H1 (cell line): ENCODE measurements around the gene TMA7B. TPM values are rescaled to one million over a fixed set of nuclear protein-coding genes. Genes with fewer than 3 reads are reported as not detected.

ENCODE experiments used
- CTCF ChIA-PET: fragments of 300-600 bp; sonication (Branson Sonifier 250); formaldehyde crosslinking; loops from one replicate; lab custom pipeline; 2021; ENCODE audit not compliant: partially characterized antibody; lab: Charles Lee
- POLR2A ChIA-PET: fragments of 300-600 bp; sonication (Branson Sonifier 250); formaldehyde crosslinking; loops from one replicate; lab custom pipeline; 2021; ENCODE audit warnings: inconsistent platforms; ENCODE audit not compliant: partially characterized antibody; lab: Charles Lee
- DNase-seq, 2 experiments: peaks; one replicate each; pipeline versions ENCODE4 v3.0.0 to v3.0.0-alpha.2; 2010 to 2022; ENCODE audit warnings: low spot score in 2 of 2, low read depth in 1 of 2, mixed read lengths in 1 of 2
- FAIRE-seq: peaks from 2 replicates; lab custom pipeline; 2011; peaks lifted over from hg19 to GRCh38; lab: Jason Lieb, UNC
- H2AFZ ChIP-seq: 2 replicates; pipeline ENCODE4 v1.8.1; 2012; ENCODE audit warnings: low read length, inconsistent platforms
- H2AK5ac ChIP-seq: 2 replicates; pipeline ENCODE4 v1.6.1; 2013; ENCODE audit warnings: low read depth, low read length
- H2BK120ac ChIP-seq: replicated peaks from 2 replicates; pipeline ENCODE3; 2013; ENCODE audit warnings: low read depth, low read length, inconsistent platforms
- H2BK12ac ChIP-seq: 2 replicates; pipeline ENCODE4 v1.6.1; 2013; ENCODE audit warnings: low read depth, low read length
- H2BK15ac ChIP-seq: 2 replicates; pipeline ENCODE4 v1.6.1; 2013; ENCODE audit warnings: low read length
- H2BK20ac ChIP-seq: 2 replicates; pipeline ENCODE4 v1.6.1; 2013; ENCODE audit warnings: low read length
- H2BK5ac ChIP-seq: 2 replicates; pipeline ENCODE4 v1.6.1; 2013; ENCODE audit warnings: low read depth, low read length
- H3K14ac ChIP-seq: 2 replicates; pipeline ENCODE4 v1.6.1; 2013; ENCODE audit warnings: inconsistent platforms; ENCODE audit not compliant: insufficient read length
- H3K18ac ChIP-seq: 2 replicates; pipeline ENCODE4 v1.6.1; 2013; ENCODE audit warnings: low read length; ENCODE audit errors: extremely low read depth
- H3K23ac ChIP-seq: 2 replicates; pipeline ENCODE4 v1.6.1; 2013; ENCODE audit warnings: inconsistent platforms; ENCODE audit not compliant: insufficient read length
- H3K23me2 ChIP-seq: 2 replicates; pipeline ENCODE4 v1.6.1; 2013; ENCODE audit warnings: low read depth, low read length
- H3K27ac ChIP-seq: 2 replicates; pipeline ENCODE4 v1.6.1; 2011; ENCODE audit warnings: low read depth, low read length, inconsistent platforms
- H3K27me3 ChIP-seq, 4 experiments: replicated peaks in 1 of 4; 1 replicate in 1 of 4; 2 replicates in 3 of 4; pipeline versions ENCODE4 v1.6.1 to v1.8.1; 2011 to 2013; ENCODE audit warnings: low read length in 3 of 4, mild to moderate bottlenecking in 3 of 4, inconsistent platforms in 2 of 4, mixed read lengths in 2 of 4, moderate library complexity in 1 of 4; ENCODE audit not compliant: control insufficient read depth in 3 of 4, insufficient read depth in 3 of 4; ENCODE audit errors: extremely low read depth in 1 of 4
- H3K36me3 ChIP-seq, 4 experiments: 2 replicates each; pipeline versions ENCODE4 v1.6.1 to v1.8.1; 2011 to 2013; ENCODE audit warnings: mild to moderate bottlenecking in 4 of 4, low read length in 3 of 4, moderate library complexity in 2 of 4, control low read depth in 1 of 4, inconsistent platforms in 1 of 4; ENCODE audit not compliant: insufficient read depth in 4 of 4, control insufficient read depth in 2 of 4
- H3K4ac ChIP-seq: replicated peaks from 2 replicates; pipeline ENCODE3; 2013; ENCODE audit warnings: low read length, low read depth, mixed read lengths, inconsistent platforms; ENCODE audit not compliant: insufficient read length
- H3K4me1 ChIP-seq, 4 experiments: replicated peaks in 1 of 4; 1 replicate in 1 of 4; 2 replicates in 3 of 4; pipeline versions ENCODE4 v1.6.1 to v1.8.1; 2011 to 2013; ENCODE audit warnings: low read length in 3 of 4, inconsistent platforms in 2 of 4, mixed read lengths in 1 of 4; ENCODE audit not compliant: insufficient read depth in 4 of 4, control insufficient read depth in 3 of 4
- H3K4me2 ChIP-seq, 2 experiments: 2 replicates each; pipeline versions ENCODE4 v1.6.1 to v1.8.1; 2011 to 2013; ENCODE audit warnings: low read depth in 2 of 2, low read length in 2 of 2, control low read depth in 1 of 2, inconsistent platforms in 1 of 2, mild to moderate bottlenecking in 1 of 2; ENCODE audit not compliant: insufficient read depth in 1 of 2
- H3K4me3 ChIP-seq, 4 experiments: fragments of 200-600, 300-600 bp in 1 of 4; sonication (generic), shearing (Covaris generic), sonication (Bioruptor Twin) in 1 of 4; 2 replicates each; pipeline versions ENCODE4 v1.5.1 to v1.8.1; 2011 to 2016; ENCODE audit warnings: low read length in 4 of 4, low read depth in 3 of 4, control low read depth in 2 of 4, inconsistent platforms in 2 of 4, mild to moderate bottlenecking in 2 of 4, mixed read lengths in 1 of 4, moderate library complexity in 1 of 4; ENCODE audit not compliant: insufficient read depth in 2 of 4; ENCODE audit errors: extremely low read depth in 1 of 4
- H3K56ac ChIP-seq: replicated peaks from 2 replicates; pipeline ENCODE3; 2013; ENCODE audit warnings: low read depth, mild to moderate bottlenecking, mixed read lengths, low read length, inconsistent platforms; ENCODE audit not compliant: insufficient read length
- H3K79me1 ChIP-seq: 2 replicates; pipeline ENCODE4 v1.6.1; 2013; ENCODE audit warnings: low read depth, low read length, control low read depth
- H3K79me2 ChIP-seq, 2 experiments: 2 replicates each; pipeline versions ENCODE4 v1.6.1 to v1.8.1; 2012 to 2013; ENCODE audit warnings: low read length in 2 of 2, mild to moderate bottlenecking in 2 of 2, inconsistent platforms in 1 of 2; ENCODE audit not compliant: insufficient read depth in 2 of 2, control insufficient read depth in 1 of 2
- H3K9ac ChIP-seq, 4 experiments: replicated peaks in 1 of 4; 1 replicate in 1 of 4; 2 replicates in 3 of 4; pipeline versions ENCODE4 v1.6.1 to v1.8.1; 2011 to 2013; ENCODE audit warnings: low read depth in 3 of 4, low read length in 3 of 4, control low read depth in 2 of 4, mild to moderate bottlenecking in 2 of 4, moderate library complexity in 2 of 4, inconsistent platforms in 1 of 4; ENCODE audit errors: extremely low read depth in 1 of 4
- H3K9me3 ChIP-seq, 2 experiments: 2 replicates each; pipeline versions ENCODE4 v1.6.1 to v1.8.1; 2012 to 2013; ENCODE audit warnings: mild to moderate bottlenecking in 2 of 2, moderate library complexity in 2 of 2, control low read depth in 1 of 2, inconsistent platforms in 1 of 2, low read depth in 1 of 2, low read length in 1 of 2, mixed read lengths in 1 of 2; ENCODE audit not compliant: insufficient read depth in 2 of 2
- H4K20me1 ChIP-seq, 2 experiments: replicated peaks in 1 of 2; 2 replicates each; pipeline versions ENCODE3 to v1.8.1; 2011 to 2013; ENCODE audit warnings: inconsistent platforms in 2 of 2, low read length in 2 of 2, mild to moderate bottlenecking in 1 of 2; ENCODE audit not compliant: insufficient read depth in 2 of 2, control insufficient read depth in 1 of 2
- H4K5ac ChIP-seq: 2 replicates; pipeline ENCODE4 v1.6.1; 2013; ENCODE audit warnings: low read length, low read depth, mixed read lengths, inconsistent platforms; ENCODE audit not compliant: insufficient read length
- H4K8ac ChIP-seq: 2 replicates; pipeline ENCODE4 v1.8.0; 2013; ENCODE audit warnings: mild to moderate bottlenecking, moderate library complexity, low read length, inconsistent platforms; ENCODE audit not compliant: insufficient read depth; ENCODE audit errors: extremely low read depth
- H4K91ac ChIP-seq: replicated peaks from 2 replicates; pipeline ENCODE3; 2013; ENCODE audit warnings: low read length, mixed read lengths, inconsistent platforms; ENCODE audit not compliant: insufficient read length
- JUN ChIP-seq: IDR thresholded peaks from 2 replicates; pipeline ENCODE4 v1.6.1; 2011; ENCODE audit warnings: low read depth, mild to moderate bottlenecking, improper control_type of control experiment, low read length
- PHF8 ChIP-seq: fragments of 200-600 bp; sonication (generic); conservative IDR thresholded peaks from 2 replicates; pipeline ENCODE4 v1.7.1; 2012; ENCODE audit warnings: low read depth, mild to moderate bottlenecking, inconsistent platforms, low read length, moderate library complexity
- WGBS, 2 experiments: shearing (Covaris generic) in 1 of 2; methylation state at CpG; one replicate each; pipeline versions ENCODE4 v1.1.6 to v1.1.7; 2013 to 2015; ENCODE audit warnings: low lambda C conversion rate in 2 of 2, mixed read lengths in 2 of 2, inconsistent platforms in 1 of 2, low coverage in 1 of 2, missing lambda C conversion rate in 1 of 2; ENCODE audit not compliant: insufficient replicate concordance in 2 of 2, insufficient coverage in 1 of 2, insufficient read length in 1 of 2; ENCODE audit errors: extremely low coverage in 1 of 2, missing lambda C conversion rate in 1 of 2; 5-methylcytosine and 5-hydroxymethylcytosine counted together
- polyA plus RNA-seq, 7 experiments: library from polyadenylated mRNA; depleted of rRNA in 3 of 7; stranded (reverse) in 5 of 7; unstranded in 2 of 7; fragments of >200 nt in 5 of 7; fragments of 200-250 nt in 2 of 7; gene quantifications; 1 replicate in 5 of 7; 2 replicates in 1 of 7; 4 replicates in 1 of 7; pipeline versions ENCODE4 v1.2.1 to v1.2.3, GENCODE V29; 2011 to 2013; ENCODE audit warnings: missing spikeins in 2 of 7, mixed read lengths in 2 of 7
- total RNA-seq: library from RNA; stranded (reverse); fragmentation: NEBNext Ultra II Directional; extraction: Animal tissue kit (Norgen Biotek cat#: 25700); gene quantifications from 2 replicates; pipeline ENCODE4 v1.2.1, GENCODE V29; 2021

TMA7B gene
- total and polyA plus RNA-seq, 2 of the 8 experiments (the other 6 are each of a cell fraction or from before 2014, with no cell fraction given): not detected

DNA sequence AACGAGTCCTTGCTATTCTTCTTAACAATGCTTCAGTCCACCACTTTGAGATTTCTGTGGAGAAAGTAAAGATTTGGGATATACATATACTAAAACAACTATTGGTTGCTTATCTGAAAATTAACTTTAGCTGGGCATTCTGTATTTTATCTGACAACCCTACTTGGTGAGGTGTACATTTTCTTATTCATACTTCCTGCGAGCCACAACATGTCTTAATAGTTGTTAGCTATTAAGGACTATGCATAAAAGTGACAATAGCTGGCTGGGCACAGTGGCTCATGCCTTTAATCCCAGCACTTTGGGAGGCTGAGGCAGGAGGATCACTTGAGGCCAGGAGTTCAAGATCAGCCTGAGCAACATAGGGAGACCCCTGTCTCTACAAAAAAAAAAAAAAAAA, 28.0 kb upstream of the TMA7B start:
- ChIA-PET POLR2A (interaction anchor here (1.4 to 2.0 kb wide), 4 partner anchors 11 to 93 kb away, joined by 3 to 11 read pairs (median 9); no protein-coding TSS in a partner anchor), CTCF (interaction anchor here (0.6 to 4.1 kb wide), 21 partner anchors 10 to 339 kb away, joined by 3 to 110 read pairs (median 6); partner anchors contain the start of gene FAM83F)
- Histone ChIP-seq H2BK12ac (no peak overlapping the region), H2AK5ac (no peak overlapping the region), H3K4me2 (no peak overlapping the region), H2BK20ac (no peak overlapping the region), H3K4me1 (peaks cover 0 to 11% (median 5%) of the 10 kb centered on the region in 4 experiments; a peak in 5 of 7 replicates), H2BK15ac (no peak overlapping the region), H3K9me3 (no peaks in the 10 kb centered on the region), H3K23ac (no peak overlapping the region), H2BK5ac (no peak overlapping the region), H3K23me2 (no peaks in the 10 kb centered on the region; the same call in 1 of the 2 replicates), H3K4ac (no peak overlapping the region), H4K91ac (no peak overlapping the region), H3K18ac (no peak overlapping the region; the same call in 1 of the 2 replicates), H3K79me1 (no peaks in the 10 kb centered on the region), H3K79me2 (no peaks in the 10 kb centered on the region), H3K56ac (no peak overlapping the region), H3K27me3 (peaks cover 0 to 2% (median 0%) of the 10 kb centered on the region in 4 experiments; a peak in 1 of 7 replicates), H4K20me1 (no peaks in the 10 kb centered on the region), H3K4me3 (no peak overlapping the region), H4K5ac (no peak overlapping the region), H3K14ac (no peak overlapping the region), H3K36me3 (no peaks in the 10 kb centered on the region), H4K8ac (no peak overlapping the region), H3K9ac (no peak overlapping the region), H2AFZ (no peak overlapping the region), H2BK120ac (no peak overlapping the region), H3K27ac (no peak overlapping the region)
- DNase-seq (no peak), FAIRE-seq (no peak)
- 88% methylated on average over 2 of the region's 2 CpGs; no CpG with 5 or more reads in 1 of the 2 experiments for WGBS, 2 experiments
- no peak for TF ChIP-seq PHF8
- no peak for TF ChIP-seq JUN
